Osteoblast (primary cell): ENCODE results near the gene ERBB4. TPM values are rescaled to one million over a fixed set of nuclear protein-coding genes. Genes with fewer than 3 reads are reported as not detected.

Source experiments
- DNase-seq: peaks from one replicate; pipeline ENCODE4 v3.0.0; 2011; ENCODE audit warnings: low spot score, mixed read lengths; ENCODE audit not compliant: insufficient read length; ENCODE audit errors: missing footprints
- H2AFZ ChIP-seq: 2 replicates; pipeline ENCODE4 v1.6.0; 2011; ENCODE audit warnings: mild to moderate bottlenecking, low read length
- H3K27ac ChIP-seq: 2 replicates; pipeline ENCODE4 v1.5.1; 2011; ENCODE audit warnings: mild to moderate bottlenecking, low read depth, low read length, moderate library complexity
- H3K27me3 ChIP-seq: 2 replicates; pipeline ENCODE4 v1.6.0; 2012; ENCODE audit warnings: mild to moderate bottlenecking, control low read depth, inconsistent platforms, low read length, moderate library complexity; ENCODE audit not compliant: insufficient read depth
- H3K36me3 ChIP-seq: 2 replicates; pipeline ENCODE4 v1.5.1; 2011; ENCODE audit warnings: mild to moderate bottlenecking, low read length, control low read depth, moderate library complexity; ENCODE audit not compliant: insufficient read depth
- H3K4me1 ChIP-seq: 2 replicates; pipeline ENCODE4 v1.5.1; 2011; ENCODE audit warnings: mild to moderate bottlenecking, low read length, control low read depth, moderate library complexity; ENCODE audit not compliant: insufficient read depth
- H3K4me2 ChIP-seq: 2 replicates; pipeline ENCODE4 v1.6.0; 2011; ENCODE audit warnings: mild to moderate bottlenecking, low read length; ENCODE audit not compliant: insufficient read depth
- H3K4me3 ChIP-seq: fragments of 200-600 bp; sonication (generic); 3 replicates; pipeline ENCODE4 v1.5.1; 2012; ENCODE audit warnings: mild to moderate bottlenecking, low read length, inconsistent platforms; ENCODE audit not compliant: insufficient read depth
- H3K79me2 ChIP-seq: 2 replicates; pipeline ENCODE4 v1.6.0; 2012; ENCODE audit warnings: mild to moderate bottlenecking, low read length, control low read depth, inconsistent platforms; ENCODE audit not compliant: insufficient read depth
- H3K9me3 ChIP-seq: 2 replicates; pipeline ENCODE4 v1.5.1; 2011; ENCODE audit warnings: low read depth, low read length, control low read depth
- H4K20me1 ChIP-seq: 2 replicates; pipeline ENCODE4 v1.6.0; 2012; ENCODE audit warnings: mild to moderate bottlenecking, low read length, control low read depth; ENCODE audit not compliant: insufficient read depth
- CTCF ChIP-seq: IDR thresholded peaks from 2 replicates; pipeline ENCODE4 v1.5.1; 2011; ENCODE audit warnings: mild to moderate bottlenecking, low read depth, low read length, moderate library complexity; ENCODE audit errors: extremely low read depth
- total RNA-seq: library from RNA; depleted of rRNA; stranded (reverse); fragments of >200 nt; gene quantifications from 2 replicates; pipeline ENCODE4 v1.2.3, GENCODE V29; 2012

ERBB4 gene
- total RNA-seq, 1 donor, result under 0.01 TPM

GRCh38 chr2:211631503-211631902 lies 907.1 kb downstream of the ERBB4 start:
- TF ChIP-seq CTCF, result no peak
- Histone ChIP-seq H2AFZ (no peak overlapping the region), H4K20me1 (no peaks in the 10 kb centered on the region), H3K36me3 (no peaks in the 10 kb centered on the region), H3K9me3 (no peaks in the 10 kb centered on the region), H3K79me2 (no peaks in the 10 kb centered on the region), H3K27ac (no peak overlapping the region), H3K4me3 (no peak overlapping the region), H3K4me1 (no peaks in the 10 kb centered on the region), H3K4me2 (no peak overlapping the region), H3K27me3 (no peaks in the 10 kb centered on the region)
- no peak for DNase-seq

DNA sequence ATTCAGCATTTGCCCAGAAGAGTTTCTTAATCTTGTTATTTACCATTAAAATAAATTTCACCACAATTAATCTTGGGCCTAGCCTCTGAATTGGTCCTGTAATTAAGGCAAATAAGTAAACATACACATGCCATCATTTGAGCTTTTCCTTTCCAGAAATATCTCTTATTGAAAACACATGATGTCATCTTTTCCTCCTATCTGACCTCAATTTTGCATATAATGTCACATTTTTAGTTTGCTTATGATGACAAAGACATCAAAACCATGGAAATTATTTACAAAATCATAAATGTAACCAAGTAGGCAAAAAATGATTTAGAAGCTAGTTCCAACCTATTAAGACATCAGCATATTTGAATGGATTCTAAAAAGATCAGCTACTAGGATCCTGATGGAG lies 915.5 kb downstream of the ERBB4 start:
- no peaks in the 10 kb centered on the region for H3K9me3 ChIP-seq
- no peaks in the 10 kb centered on the region for H3K36me3 ChIP-seq
- H3K4me2 ChIP-seq, result no peak overlapping the region
- H3K79me2 ChIP-seq, result no peaks in the 10 kb centered on the region
- no peak overlapping the region for H2AFZ ChIP-seq
- no peak overlapping the region for H3K27ac ChIP-seq
- H3K4me1 ChIP-seq, result no peaks in the 10 kb centered on the region
- no peaks in the 10 kb centered on the region for H3K27me3 ChIP-seq
- TF ChIP-seq CTCF, result no peak
- H4K20me1 ChIP-seq, result no peaks in the 10 kb centered on the region
- H3K4me3 ChIP-seq, result no peak overlapping the region
- DNase-seq, result no peak

GRCh38 chr2:211620986-211621385 lies 917.6 kb downstream of the ERBB4 start:
- Histone ChIP-seq H3K4me1 (no peaks in the 10 kb centered on the region), H3K27ac (no peak overlapping the region), H3K36me3 (no peaks in the 10 kb centered on the region), H2AFZ (no peak overlapping the region), H3K4me3 (no peak overlapping the region), H3K4me2 (no peak overlapping the region), H3K27me3 (no peaks in the 10 kb centered on the region), H3K79me2 (no peaks in the 10 kb centered on the region), H3K9me3 (no peaks in the 10 kb centered on the region), H4K20me1 (no peaks in the 10 kb centered on the region)
- no peak for TF ChIP-seq CTCF
- no peak for DNase-seq

- TF ChIP-seq CTCF, result no peak
- Histone ChIP-seq H3K4me3 (no peak overlapping the region), H3K36me3 (no peaks in the 10 kb centered on the region), H3K4me1 (no peaks in the 10 kb centered on the region), H3K9me3 (no peaks in the 10 kb centered on the region), H3K4me2 (no peak overlapping the region), H4K20me1 (no peaks in the 10 kb centered on the region), H3K27ac (no peak overlapping the region), H3K27me3 (no peaks in the 10 kb centered on the region), H2AFZ (no peak overlapping the region), H3K79me2 (no peaks in the 10 kb centered on the region)
- DNase-seq, result no peak
Measured at GRCh38 chr2:211617803-211618202, 920.8 kb downstream of the ERBB4 start.
